IPS-15b (cell line): ENCODE results near the gene RNASEH2A.

ENCODE experiments used
- H3K27me3 ChIP-seq: one replicate; pipeline ENCODE4 v1.6.1; 2013; ENCODE audit warnings: low read length; ENCODE audit not compliant: control insufficient read depth, insufficient read depth
- H3K36me3 ChIP-seq: one replicate; pipeline ENCODE4 v1.6.1; 2013; ENCODE audit warnings: low read length; ENCODE audit not compliant: control insufficient read depth, insufficient read depth
- H3K4me1 ChIP-seq: one replicate; pipeline ENCODE4 v1.6.1; 2013; ENCODE audit warnings: mild to moderate bottlenecking, low read length; ENCODE audit not compliant: control insufficient read depth, insufficient read depth
- H3K4me3 ChIP-seq: one replicate; pipeline ENCODE4 v1.5.1; 2013; ENCODE audit warnings: low read depth, low read length
- H3K9ac ChIP-seq: one replicate; pipeline ENCODE4 v1.6.1; 2013; ENCODE audit warnings: low read depth, mild to moderate bottlenecking, low read length
- H3K9me3 ChIP-seq: one replicate; pipeline ENCODE4 v1.6.1; 2013; ENCODE audit warnings: mild to moderate bottlenecking, low read length; ENCODE audit not compliant: control insufficient read depth, insufficient read depth

Gene RNASEH2A

GRCh38 chr19:12806242-12807081 lies at the start of gene RNASEH2A:
TSS of gene RNASEH2A (plus strand) at chr19:12806584. CDS start at chr19:12806674, 90 bp downstream.
- Histone ChIP-seq H3K4me1 (peaks cover 3% of the 10 kb centered on the region), H3K36me3 (no peaks in the 10 kb centered on the region), H3K9ac (peak within 1 kb of the TSS; percentile 88), H3K9me3 (no peaks in the 10 kb centered on the region), H3K4me3 (peak within 1 kb of the TSS; percentile 98), H3K27me3 (peaks cover 8% of the 10 kb centered on the region)

GRCh38 chr19:12757544-12758274 lies 48.7 kb upstream of the RNASEH2A start:
- H3K4me3 ChIP-seq, result peak overlapping the region; percentile 67
- no peaks in the 10 kb centered on the region for H3K4me1 ChIP-seq
- H3K9me3 ChIP-seq, result no peaks in the 10 kb centered on the region
- no peak overlapping the region for H3K9ac ChIP-seq
- H3K27me3 ChIP-seq, result peaks cover 7% of the 10 kb centered on the region
- H3K36me3 ChIP-seq, result no peaks in the 10 kb centered on the region

DNA sequence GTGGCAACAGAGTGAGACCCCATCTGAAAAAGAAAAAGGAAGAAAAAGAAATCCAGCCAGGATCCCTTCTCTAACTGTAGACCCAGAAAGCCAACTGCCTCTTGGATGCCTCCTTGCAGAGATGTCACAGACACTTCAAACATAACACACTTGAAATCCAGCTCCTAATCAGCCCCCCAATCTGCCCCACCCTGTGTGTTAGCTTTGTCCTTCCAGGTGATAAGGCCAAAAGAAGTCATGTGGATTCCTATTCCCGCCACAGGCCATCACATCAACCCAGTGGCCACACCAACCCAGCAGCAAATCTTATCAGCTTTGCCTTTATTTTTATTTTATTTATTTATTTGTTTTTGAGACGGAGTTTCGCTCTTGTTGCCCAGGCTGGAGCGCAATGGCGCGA lies 46.7 kb upstream of the RNASEH2A start:
- Histone ChIP-seq H3K4me1 (no peaks in the 10 kb centered on the region), H3K9ac (no peak overlapping the region), H3K4me3 (no peak overlapping the region), H3K36me3 (peaks cover 11% of the 10 kb centered on the region), H3K9me3 (no peaks in the 10 kb centered on the region), H3K27me3 (no peaks in the 10 kb centered on the region)

DNA sequence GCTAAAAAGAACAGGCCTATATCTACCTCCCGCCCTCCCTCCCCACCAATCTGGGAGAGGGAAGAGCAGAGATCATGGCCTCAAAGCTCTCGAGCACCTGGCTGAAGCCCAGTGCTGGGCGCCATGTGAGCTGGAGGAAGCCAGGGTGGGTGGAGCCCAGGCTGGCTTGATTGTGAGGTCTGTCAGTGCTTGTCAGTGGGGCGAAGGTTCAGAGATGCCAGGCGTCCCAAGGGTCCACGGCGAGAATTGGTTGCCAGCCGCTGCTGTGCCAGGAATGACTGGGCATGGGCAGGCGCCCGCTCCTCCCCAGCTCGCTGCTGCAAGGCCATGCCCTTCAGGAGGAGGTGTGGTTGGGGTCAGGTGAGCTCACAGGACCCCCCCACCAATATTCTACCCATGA lies 43.3 kb upstream of the RNASEH2A start:
- Histone ChIP-seq H3K36me3 (peaks cover 13% of the 10 kb centered on the region), H3K9ac (no peak overlapping the region), H3K4me3 (no peak overlapping the region), H3K9me3 (no peaks in the 10 kb centered on the region), H3K4me1 (no peaks in the 10 kb centered on the region), H3K27me3 (no peaks in the 10 kb centered on the region)

DNA sequence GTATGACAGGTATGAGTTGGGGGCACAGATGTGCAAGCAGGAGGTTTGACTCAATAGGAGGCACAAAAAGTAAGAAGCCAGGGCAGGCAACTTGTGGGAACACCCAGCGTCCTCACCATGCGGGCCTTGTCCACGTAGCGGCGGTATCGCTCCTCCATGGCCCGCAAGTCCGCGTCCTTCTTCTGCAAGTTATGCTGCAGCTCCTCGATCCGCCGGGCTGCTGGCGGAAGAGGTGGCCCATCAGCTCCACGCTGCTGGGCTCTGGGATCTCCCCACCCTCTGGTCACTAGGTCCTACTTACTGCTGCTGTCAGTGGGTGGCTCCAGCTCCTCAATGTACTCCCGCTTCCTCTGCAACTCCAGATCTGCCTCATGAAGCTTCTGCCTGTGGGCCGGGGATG lies 41.7 kb upstream of the RNASEH2A start:
- Histone ChIP-seq H3K9me3 (no peaks in the 10 kb centered on the region), H3K4me1 (no peaks in the 10 kb centered on the region), H3K27me3 (no peaks in the 10 kb centered on the region), H3K9ac (no peak overlapping the region), H3K36me3 (peaks cover 13% of the 10 kb centered on the region), H3K4me3 (no peak overlapping the region)

- Histone ChIP-seq H3K4me1 (no peaks in the 10 kb centered on the region), H3K4me3 (peak overlapping the region; percentile 71), H3K27me3 (no peaks in the 10 kb centered on the region), H3K9ac (peak overlapping the region; percentile 81), H3K9me3 (no peaks in the 10 kb centered on the region), H3K36me3 (peaks cover 13% of the 10 kb centered on the region)
Observed at GRCh38 chr19:12766051-12766521, 40.3 kb upstream of the RNASEH2A start.

DNA sequence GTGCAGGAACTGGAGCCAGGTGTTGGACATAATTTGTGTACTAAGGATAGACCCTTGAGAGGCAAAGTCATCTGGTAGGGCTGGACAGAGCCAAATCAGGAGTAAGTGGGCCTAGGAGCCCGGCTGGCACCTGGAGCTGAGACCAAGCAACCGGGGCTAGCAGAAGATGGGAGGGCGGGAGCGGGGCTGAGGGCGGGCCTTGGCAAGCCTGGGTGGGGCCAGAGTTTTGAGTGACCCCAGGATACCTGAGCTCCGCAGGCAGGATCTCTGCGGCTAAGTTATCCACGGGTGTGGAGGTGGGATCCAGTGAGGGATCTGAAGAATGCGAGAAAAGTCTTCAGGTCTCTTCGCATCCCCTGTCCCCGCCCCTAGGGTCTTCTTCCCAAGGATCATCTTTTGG lies 39.2 kb upstream of the RNASEH2A start:
- Histone ChIP-seq H3K9me3 (no peaks in the 10 kb centered on the region), H3K4me1 (no peaks in the 10 kb centered on the region), H3K9ac (no peak overlapping the region), H3K27me3 (no peaks in the 10 kb centered on the region), H3K4me3 (no peak overlapping the region), H3K36me3 (peaks cover 13% of the 10 kb centered on the region)

DNA sequence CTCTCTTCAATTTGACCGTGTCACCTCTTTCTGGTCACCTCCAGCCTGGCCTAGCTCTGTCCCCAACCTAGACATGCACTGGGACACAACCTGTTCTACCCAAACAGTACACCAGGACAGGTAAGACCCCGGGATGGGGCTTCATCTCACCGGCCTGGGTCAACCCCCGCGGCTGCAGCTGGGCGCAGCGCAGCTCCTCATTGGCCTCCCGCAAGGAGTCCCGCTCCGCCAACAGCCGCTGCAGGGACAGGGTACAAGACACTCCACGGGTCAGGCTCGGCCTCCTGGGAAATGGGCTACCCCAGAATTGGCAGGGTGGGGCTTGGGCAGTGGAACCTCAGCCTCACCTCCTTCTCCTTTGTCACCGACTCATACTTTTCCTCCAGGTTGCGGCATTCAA lies 38.7 kb upstream of the RNASEH2A start:
- Histone ChIP-seq H3K9ac (no peak overlapping the region), H3K36me3 (peaks cover 13% of the 10 kb centered on the region), H3K9me3 (no peaks in the 10 kb centered on the region), H3K4me3 (no peak overlapping the region), H3K27me3 (no peaks in the 10 kb centered on the region), H3K4me1 (no peaks in the 10 kb centered on the region)

- H3K36me3 ChIP-seq, result peaks cover 4% of the 10 kb centered on the region
- H3K9ac ChIP-seq, result no peak overlapping the region
- H3K9me3 ChIP-seq, result no peaks in the 10 kb centered on the region
- no peaks in the 10 kb centered on the region for H3K4me1 ChIP-seq
- H3K27me3 ChIP-seq, result no peaks in the 10 kb centered on the region
- H3K4me3 ChIP-seq, result peak overlapping the region; percentile 43
Observed at GRCh38 chr19:12769689-12770088, 36.7 kb upstream of the RNASEH2A start.

- no peaks in the 10 kb centered on the region for H3K4me1 ChIP-seq
- H3K9ac ChIP-seq, result no peak overlapping the region
- H3K27me3 ChIP-seq, result no peaks in the 10 kb centered on the region
Observed at GRCh38 chr19:12770922-12771321, 35.5 kb upstream of the RNASEH2A start.

GRCh38 chr19:12772323-12772722 lies 34.1 kb upstream of the RNASEH2A start:
- no peaks in the 10 kb centered on the region for H3K4me1 ChIP-seq
- H3K9me3 ChIP-seq, result no peaks in the 10 kb centered on the region
- peaks cover 3% of the 10 kb centered on the region for H3K36me3 ChIP-seq
- H3K9ac ChIP-seq, result no peak overlapping the region
- H3K4me3 ChIP-seq, result no peak overlapping the region
- no peaks in the 10 kb centered on the region for H3K27me3 ChIP-seq

More at GRCh38 chr19:12770922-12771321, 35.5 kb upstream of the RNASEH2A start:
- Histone ChIP-seq H3K4me3 (no peak overlapping the region), H3K9me3 (no peaks in the 10 kb centered on the region), H3K36me3 (peaks cover 3% of the 10 kb centered on the region)

DNA sequence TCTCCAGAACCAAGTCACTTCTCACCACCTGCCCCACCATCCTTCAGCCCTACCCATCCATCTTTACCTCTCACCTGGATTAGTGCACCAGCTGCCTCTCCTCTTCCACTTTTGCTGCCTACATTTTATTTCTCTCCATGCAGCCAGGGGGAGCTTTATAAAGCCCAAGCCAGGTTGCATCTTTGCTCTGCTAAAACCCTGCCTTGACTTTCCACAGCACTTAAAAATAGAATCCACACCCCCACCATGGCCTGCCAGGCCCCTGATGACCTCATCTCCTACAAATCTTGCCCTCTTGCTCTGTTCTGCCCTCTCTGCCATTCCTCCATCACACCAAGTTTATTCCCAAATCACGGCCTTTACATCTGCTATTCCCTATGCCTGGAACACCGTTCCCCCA lies 32.8 kb upstream of the RNASEH2A start:
- Histone ChIP-seq H3K9ac (no peak overlapping the region), H3K9me3 (no peaks in the 10 kb centered on the region), H3K4me3 (no peak overlapping the region), H3K36me3 (peaks cover 3% of the 10 kb centered on the region), H3K4me1 (no peaks in the 10 kb centered on the region), H3K27me3 (no peaks in the 10 kb centered on the region)
